Stimulated activated memory B cell treated with anti-CD40 and anti-IgM and Interleukin-4, amounts not matched to agents 10 μg/mL and 1 μg/mL and 100 μg/mL, for 72 hours (primary cell): ENCODE measurements around the gene LDHD.
A peak's percentile ranks its signal among the peaks of the same experiment; 100 is the strongest.

ENCODE experiments used
- ATAC-seq: fragments of 150-1000 bp; cut with Tn5 transposase; 2 replicates; pipeline ENCODE4 v1.10.0; 2021
- H3K27ac Mint-ChIP-seq: one replicate; pipeline ENCODE4 v1.8.0; 2022; ENCODE audit warnings: mild to moderate bottlenecking, mixed read lengths
- H3K27me3 Mint-ChIP-seq: one replicate; pipeline ENCODE4 v1.8.0; 2022; ENCODE audit warnings: mixed read lengths
- H3K36me3 Mint-ChIP-seq: one replicate; pipeline ENCODE4 v1.8.0; 2022; ENCODE audit warnings: mixed read lengths
- H3K4me1 Mint-ChIP-seq: one replicate; pipeline ENCODE4 v1.8.0; 2022; ENCODE audit warnings: mixed read lengths
- H3K4me3 Mint-ChIP-seq: one replicate; pipeline ENCODE4 v1.8.0; 2022; ENCODE audit warnings: mild to moderate bottlenecking, moderate library complexity, mixed read lengths
- H3K9me3 Mint-ChIP-seq: one replicate; pipeline ENCODE4 v1.8.0; 2022; ENCODE audit warnings: mixed read lengths

LDHD gene

DNA sequence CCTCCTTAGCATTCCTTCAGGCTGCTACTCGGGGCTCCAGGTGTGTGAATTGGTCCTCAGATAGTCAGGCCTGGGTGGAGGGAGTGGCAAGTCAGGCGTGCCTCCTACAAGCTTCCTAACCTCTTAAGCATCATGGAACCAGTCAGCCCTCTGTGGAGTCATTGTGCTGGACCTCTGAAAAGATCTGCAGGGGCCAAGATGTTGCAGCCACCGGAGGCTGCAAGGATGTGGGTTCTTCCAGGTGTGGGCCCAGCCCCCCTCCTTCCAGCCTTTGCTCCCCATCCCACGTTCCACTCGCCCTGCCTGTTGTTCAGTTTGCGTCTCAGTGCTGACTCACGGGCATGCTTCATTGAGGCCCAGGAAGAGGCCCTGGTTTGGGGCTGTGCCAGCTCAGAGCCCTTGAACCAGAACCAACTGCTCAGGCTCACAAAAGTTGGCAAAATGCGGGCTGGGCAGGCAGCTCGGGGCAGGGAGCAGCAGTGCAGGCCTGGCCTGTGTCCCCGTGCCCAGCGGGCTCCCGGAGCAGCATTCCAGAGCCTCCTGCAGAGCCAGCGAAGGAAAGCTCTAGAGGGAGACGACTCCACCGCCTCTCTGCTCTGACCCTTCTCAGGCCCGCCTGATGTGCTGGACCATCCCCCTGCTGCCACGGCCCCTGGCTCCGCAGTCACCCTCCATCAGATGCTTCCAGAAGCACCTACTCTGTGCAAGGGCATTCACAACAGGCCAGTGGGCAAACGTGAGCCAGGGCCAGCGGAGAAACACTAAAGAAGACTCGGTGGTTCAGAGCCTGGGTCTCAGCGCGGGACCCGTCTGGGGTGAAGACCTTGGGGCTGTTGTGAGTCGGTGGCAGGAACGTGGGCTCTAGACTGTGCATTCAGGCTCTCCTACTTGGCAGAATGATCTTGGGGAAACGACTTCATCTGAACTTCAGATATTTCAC is 7.5 kb downstream of the LDHD start:
- peaks cover 60% of the 10 kb centered on the region for H3K4me1 Mint-ChIP-seq
- H3K4me3 Mint-ChIP-seq = peak overlapping the region; percentile 34
- H3K27ac Mint-ChIP-seq = peak overlapping the region; percentile 26
- peaks cover 3% of the 10 kb centered on the region for H3K9me3 Mint-ChIP-seq
- H3K27me3 Mint-ChIP-seq = peaks cover 98% of the 10 kb centered on the region
- H3K36me3 Mint-ChIP-seq = no peaks in the 10 kb centered on the region
- peak; percentile 71 for ATAC-seq

DNA sequence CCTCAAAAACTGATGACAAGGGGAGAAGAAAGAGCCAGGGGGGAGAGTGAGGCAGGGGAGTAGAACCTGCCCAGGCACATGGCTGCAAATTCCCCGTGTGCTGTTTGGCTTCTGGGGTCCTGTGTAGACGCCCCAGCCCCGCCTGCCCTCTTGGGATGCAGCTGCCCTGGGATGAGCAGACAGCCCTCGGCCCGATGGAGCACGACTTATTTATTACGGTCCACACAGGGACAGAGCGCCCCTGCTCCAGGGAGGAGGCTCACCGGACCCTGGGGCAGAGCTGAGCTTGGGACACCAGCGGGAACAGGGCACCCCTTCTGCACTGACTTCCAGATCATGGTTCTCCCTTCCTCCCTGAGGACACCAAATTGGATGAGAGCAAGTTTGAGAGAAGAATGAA is 9.1 kb downstream of the LDHD start:
- no peak for ATAC-seq
- no peaks in the 10 kb centered on the region for H3K36me3 Mint-ChIP-seq
- H3K4me1 Mint-ChIP-seq = peaks cover 57% of the 10 kb centered on the region
- peaks cover 96% of the 10 kb centered on the region for H3K27me3 Mint-ChIP-seq
- no peak overlapping the region for H3K4me3 Mint-ChIP-seq
- peaks cover 4% of the 10 kb centered on the region for H3K9me3 Mint-ChIP-seq
- H3K27ac Mint-ChIP-seq = no peak overlapping the region

DNA sequence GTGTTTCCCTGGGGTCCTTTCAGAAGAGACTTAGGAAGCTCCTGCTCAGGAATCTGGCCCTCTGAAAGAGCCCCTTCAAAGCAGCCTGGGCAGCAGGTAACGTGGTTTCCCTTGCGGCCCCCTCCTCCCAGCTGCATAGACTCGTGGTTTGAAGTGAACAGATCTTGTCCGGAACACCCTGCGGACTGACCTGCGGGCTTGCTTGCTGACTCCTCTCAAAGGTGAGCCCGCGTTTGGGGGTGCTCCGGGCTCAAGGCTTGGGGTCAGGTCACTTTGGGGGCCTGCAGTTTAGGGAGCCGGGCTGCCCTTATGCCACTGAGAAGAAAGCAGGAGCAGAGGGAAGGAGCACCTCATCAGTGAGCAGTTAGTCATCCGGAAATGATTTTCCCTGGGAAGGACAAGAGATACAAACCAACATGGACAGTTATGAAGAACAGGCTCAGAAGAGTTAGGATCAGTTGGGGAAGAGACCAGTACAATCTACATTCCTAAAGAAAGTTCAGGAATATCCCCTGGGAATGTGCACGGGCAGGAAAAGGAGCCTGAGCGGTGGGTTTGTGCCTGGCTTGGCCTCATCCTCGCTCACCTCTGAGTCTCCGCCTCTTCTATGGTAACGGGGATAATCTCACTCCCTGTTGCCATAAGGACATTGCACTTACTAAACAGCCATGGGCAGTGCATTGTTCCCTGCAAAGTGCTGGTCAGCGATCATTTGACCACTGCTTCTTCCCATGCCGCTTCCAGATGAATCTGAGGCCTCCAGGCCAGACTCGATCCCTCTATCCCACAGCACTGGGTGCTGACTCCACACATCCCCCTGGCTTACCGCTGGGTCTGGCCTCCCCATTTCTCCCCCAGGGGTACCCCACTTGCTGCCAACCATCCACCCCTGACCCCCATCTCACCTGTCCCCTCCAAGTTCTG is 10.0 kb downstream of the LDHD start:
- peaks cover 95% of the 10 kb centered on the region for H3K27me3 Mint-ChIP-seq
- ATAC-seq = no peak
- peaks cover 4% of the 10 kb centered on the region for H3K9me3 Mint-ChIP-seq
- no peaks in the 10 kb centered on the region for H3K36me3 Mint-ChIP-seq
- H3K27ac Mint-ChIP-seq = no peak overlapping the region
- peaks cover 48% of the 10 kb centered on the region for H3K4me1 Mint-ChIP-seq
- no peak overlapping the region for H3K4me3 Mint-ChIP-seq

- H3K36me3 Mint-ChIP-seq = no peaks in the 10 kb centered on the region
- peaks cover 4% of the 10 kb centered on the region for H3K9me3 Mint-ChIP-seq
- peaks cover 83% of the 10 kb centered on the region for H3K27me3 Mint-ChIP-seq
- H3K4me1 Mint-ChIP-seq = peaks cover 37% of the 10 kb centered on the region
- H3K4me3 Mint-ChIP-seq = no peak overlapping the region
- ATAC-seq = no peak
- H3K27ac Mint-ChIP-seq = no peak overlapping the region
Measured at GRCh38 chr16:75105306-75106061, 11.1 kb downstream of the LDHD start.

DNA sequence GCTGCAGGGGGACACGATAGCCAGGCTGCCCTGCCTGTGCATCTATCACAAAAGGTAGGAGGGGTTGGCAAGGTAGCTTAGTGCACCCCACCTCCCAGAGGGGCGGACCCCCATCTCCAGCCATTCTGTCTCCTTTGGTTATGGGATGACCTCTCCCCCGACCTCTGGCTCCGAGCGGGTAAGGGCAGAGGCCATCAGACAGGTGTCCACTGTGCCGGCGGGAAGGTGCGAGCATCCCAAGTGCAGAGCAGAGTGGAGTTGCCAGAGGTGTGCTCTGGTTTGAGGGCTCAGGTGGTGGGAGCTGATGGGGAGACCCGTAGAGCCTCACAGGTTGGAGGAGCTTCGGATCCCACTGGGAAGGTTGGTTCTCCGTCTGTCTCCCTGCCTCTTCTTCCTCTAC is 11.7 kb downstream of the LDHD start:
- peaks cover 77% of the 10 kb centered on the region for H3K27me3 Mint-ChIP-seq
- no peak overlapping the region for H3K27ac Mint-ChIP-seq
- peaks cover 36% of the 10 kb centered on the region for H3K4me1 Mint-ChIP-seq
- no peak for ATAC-seq
- H3K9me3 Mint-ChIP-seq = peaks cover 4% of the 10 kb centered on the region
- H3K4me3 Mint-ChIP-seq = no peak overlapping the region
- no peaks in the 10 kb centered on the region for H3K36me3 Mint-ChIP-seq

DNA sequence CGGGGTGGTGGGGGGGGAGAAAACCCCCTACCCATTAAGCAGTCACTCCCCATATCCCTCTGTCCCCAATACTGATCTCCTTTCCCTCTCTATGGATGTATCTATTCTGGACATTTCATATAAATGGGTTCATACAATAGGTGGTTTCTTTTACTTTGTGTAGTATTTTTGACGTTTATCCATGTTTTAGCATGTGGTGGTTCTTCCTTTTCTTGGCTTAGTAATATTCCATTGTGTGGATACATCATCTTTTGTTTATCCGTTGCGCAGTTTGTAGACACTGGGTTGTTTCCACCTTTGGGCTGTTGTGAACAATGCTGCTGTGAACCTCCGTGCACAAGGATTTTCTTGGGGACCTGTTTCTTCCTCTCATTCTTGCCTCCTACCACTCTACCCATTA is 12.6 kb downstream of the LDHD start:
- ATAC-seq = no peak
- Mint-ChIP-seq H3K27ac (no peak overlapping the region), H3K36me3 (no peaks in the 10 kb centered on the region), H3K9me3 (peaks cover 4% of the 10 kb centered on the region), H3K4me3 (no peak overlapping the region), H3K27me3 (peaks cover 68% of the 10 kb centered on the region), H3K4me1 (peaks cover 36% of the 10 kb centered on the region)

DNA sequence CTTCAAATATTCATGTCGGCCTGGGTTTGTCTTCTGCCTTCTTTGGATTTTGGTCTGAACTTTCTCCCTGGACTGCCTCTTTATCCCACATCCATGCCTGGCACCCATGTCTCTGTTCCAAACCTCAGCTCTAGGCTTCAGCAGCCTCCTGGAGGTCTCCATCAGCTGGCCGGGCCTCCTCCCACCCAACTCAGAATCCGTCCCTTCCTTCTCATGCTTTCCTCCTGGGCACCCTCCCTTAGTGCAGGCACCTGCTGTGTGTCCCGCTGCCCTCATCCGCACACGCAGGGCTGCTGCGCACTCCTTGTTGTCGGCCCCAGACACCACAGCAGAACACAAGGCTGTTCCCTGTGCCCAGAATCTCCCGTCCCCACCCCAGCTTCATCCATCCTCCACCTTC is 14.0 kb downstream of the LDHD start:
- ATAC-seq = no peak
- Mint-ChIP-seq H3K27ac (no peak overlapping the region), H3K9me3 (peaks cover 4% of the 10 kb centered on the region), H3K27me3 (peaks cover 54% of the 10 kb centered on the region), H3K4me3 (no peak overlapping the region), H3K4me1 (peaks cover 30% of the 10 kb centered on the region), H3K36me3 (no peaks in the 10 kb centered on the region)

DNA sequence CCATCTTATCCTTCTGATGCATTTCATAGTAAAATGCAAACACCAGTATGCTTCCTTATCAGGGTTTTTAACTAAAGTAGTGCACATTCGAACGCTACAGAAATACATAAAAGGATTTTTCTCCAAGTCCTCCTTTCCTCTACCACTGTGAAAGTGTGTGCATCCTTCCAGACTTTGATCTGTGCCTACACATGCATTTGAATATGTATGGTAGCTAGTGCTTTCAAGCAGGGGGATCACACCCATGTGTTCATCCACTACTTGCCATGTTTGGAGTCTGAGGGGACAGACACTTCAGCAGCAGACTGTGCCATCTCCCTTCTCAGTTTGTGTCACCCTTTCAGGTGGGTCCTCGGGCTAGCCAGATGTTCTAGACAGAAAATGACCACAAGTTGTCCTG is 14.9 kb downstream of the LDHD start:
- Mint-ChIP-seq H3K27ac (no peak overlapping the region), H3K4me1 (peaks cover 30% of the 10 kb centered on the region), H3K27me3 (peaks cover 45% of the 10 kb centered on the region), H3K36me3 (no peaks in the 10 kb centered on the region), H3K9me3 (peaks cover 4% of the 10 kb centered on the region), H3K4me3 (no peak overlapping the region)
- ATAC-seq = no peak

- no peak for ATAC-seq
- Mint-ChIP-seq H3K36me3 (no peaks in the 10 kb centered on the region), H3K4me1 (peaks cover 23% of the 10 kb centered on the region), H3K27me3 (peaks cover 34% of the 10 kb centered on the region), H3K4me3 (no peak overlapping the region), H3K27ac (no peak overlapping the region), H3K9me3 (peaks cover 4% of the 10 kb centered on the region)
Measured at GRCh38 chr16:75100603-75100990, 16.0 kb downstream of the LDHD start.

GRCh38 chr16:75099738-75100602 is 16.6 kb downstream of the LDHD start:
- Mint-ChIP-seq H3K27me3 (peaks cover 28% of the 10 kb centered on the region), H3K9me3 (peaks cover 4% of the 10 kb centered on the region), H3K4me1 (peaks cover 24% of the 10 kb centered on the region), H3K36me3 (no peaks in the 10 kb centered on the region), H3K27ac (no peak overlapping the region), H3K4me3 (no peak overlapping the region)
- ATAC-seq = peak; percentile 28

DNA sequence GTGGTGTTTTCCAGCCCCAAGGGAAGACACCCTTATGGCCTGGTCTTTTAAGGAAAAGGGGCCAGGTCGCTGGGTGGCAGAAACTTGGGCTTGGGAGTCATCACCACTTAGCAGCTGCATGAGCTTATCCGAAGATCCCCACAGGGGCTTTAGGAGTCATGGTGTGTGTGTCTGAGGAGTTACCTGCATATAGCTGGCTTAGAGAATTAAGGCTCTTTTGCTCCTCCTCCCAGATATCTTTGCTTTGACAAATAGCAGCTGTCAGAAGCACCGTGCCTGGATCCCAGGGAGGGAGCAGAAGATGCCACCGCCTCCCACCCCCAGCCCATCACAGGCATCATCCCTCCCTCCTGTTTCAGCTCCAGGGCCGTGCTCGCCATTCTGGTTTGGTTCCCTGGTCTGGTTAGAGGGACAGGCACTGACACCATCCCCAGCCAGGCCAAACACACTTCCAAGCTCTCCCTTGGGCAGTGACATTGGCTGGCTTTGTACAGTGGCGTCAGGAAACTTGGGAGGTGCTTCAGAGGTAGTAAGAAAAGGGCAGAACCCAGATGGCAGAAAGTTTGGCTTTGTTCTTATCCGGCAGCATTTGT is 17.4 kb downstream of the LDHD start:
- Mint-ChIP-seq H3K9me3 (peaks cover 2% of the 10 kb centered on the region), H3K4me1 (peaks cover 25% of the 10 kb centered on the region), H3K36me3 (no peaks in the 10 kb centered on the region), H3K27ac (no peak overlapping the region), H3K4me3 (no peak overlapping the region), H3K27me3 (peaks cover 20% of the 10 kb centered on the region)
- ATAC-seq = no peak

DNA sequence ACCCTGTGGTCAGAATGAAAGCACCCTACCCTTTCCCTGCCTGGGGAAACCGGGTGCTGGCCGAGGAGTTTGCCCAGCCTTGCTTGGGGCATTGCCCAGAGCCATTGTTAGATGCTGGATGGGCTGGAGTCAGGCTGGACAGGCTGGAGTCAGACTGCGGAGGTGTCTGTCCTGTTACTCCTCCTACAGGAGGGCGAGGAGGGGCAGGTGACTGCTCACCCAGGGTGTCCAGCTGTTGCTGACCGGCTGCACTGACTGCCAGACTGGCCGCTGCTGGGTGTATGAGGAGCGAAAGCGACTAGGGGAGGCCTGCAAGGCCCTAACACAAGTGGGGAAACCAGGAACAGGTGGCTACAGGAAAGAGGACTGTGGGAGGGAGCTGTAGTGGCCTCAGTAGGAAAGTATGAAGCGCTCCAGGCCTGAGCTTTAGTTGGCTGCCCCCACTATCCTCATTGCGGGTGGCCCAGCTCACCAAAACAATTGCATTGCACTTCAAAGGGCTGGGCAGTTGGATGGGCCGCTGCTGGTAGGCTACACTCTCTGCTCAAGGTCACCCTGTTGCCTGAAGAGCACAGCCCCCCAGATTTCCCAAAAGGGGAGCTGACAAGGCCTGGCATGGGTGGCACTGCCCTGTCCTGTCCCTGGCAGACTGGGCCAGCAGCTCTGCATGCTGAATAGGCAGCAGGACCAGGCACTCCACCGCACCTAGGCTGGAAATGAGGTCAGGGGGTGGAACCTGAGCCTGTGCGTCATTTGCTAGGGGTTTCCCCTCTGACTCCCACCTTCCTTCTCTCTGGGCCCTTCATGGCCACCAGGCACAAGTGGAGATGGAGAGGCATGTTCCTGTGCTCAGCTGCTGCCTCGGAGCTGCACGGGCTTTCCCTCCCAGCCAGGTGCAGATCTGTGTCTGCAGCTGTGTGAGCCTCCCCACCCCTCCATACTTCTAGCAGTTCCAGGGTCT is 18.4 kb downstream of the LDHD start:
- H3K4me3 Mint-ChIP-seq = no peak overlapping the region
- no peaks in the 10 kb centered on the region for H3K36me3 Mint-ChIP-seq
- ATAC-seq = peak; percentile 72
- H3K4me1 Mint-ChIP-seq = peaks cover 25% of the 10 kb centered on the region
- H3K27ac Mint-ChIP-seq = no peak overlapping the region
- no peaks in the 10 kb centered on the region for H3K9me3 Mint-ChIP-seq
- H3K27me3 Mint-ChIP-seq = peaks cover 15% of the 10 kb centered on the region

DNA sequence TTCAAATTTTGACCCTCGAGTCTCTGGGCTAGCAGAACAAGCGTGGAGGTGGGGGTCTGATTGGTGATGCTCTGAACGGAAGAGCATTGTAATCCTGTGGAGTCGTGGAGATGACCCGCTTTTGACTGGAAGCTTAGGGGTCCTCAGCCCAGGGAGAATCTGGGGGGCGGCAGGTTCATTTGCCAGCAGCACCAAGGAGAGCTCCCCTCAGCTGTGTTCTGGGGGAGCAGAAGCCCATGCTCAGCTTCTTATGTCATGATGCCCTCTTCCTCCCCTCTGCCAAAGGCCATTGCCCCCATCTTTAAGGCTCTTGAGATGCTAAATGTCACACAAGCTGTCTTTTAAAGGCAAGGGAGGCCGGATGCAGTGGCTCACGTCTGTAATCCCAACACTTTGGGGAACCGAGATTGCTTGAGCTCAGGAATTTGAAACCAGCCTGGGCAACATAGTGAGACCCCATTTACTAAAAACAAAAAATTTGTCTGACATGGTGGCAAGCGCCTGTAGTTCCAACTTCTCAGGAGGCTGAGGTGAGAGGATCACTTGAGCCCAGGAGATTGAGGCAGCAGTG is 19.3 kb downstream of the LDHD start:
- Mint-ChIP-seq H3K36me3 (no peaks in the 10 kb centered on the region), H3K27me3 (peaks cover 6% of the 10 kb centered on the region), H3K27ac (no peak overlapping the region), H3K4me3 (no peak overlapping the region), H3K9me3 (no peaks in the 10 kb centered on the region), H3K4me1 (peaks cover 25% of the 10 kb centered on the region)
- ATAC-seq = no peak
